HTERT RPE-1 (cell line): Measurements from ENCODE around the gene DPF3.
"Not testable (repeated sequence)": the region's sequence is repeated elsewhere in the genome, so short reads cannot be mapped to it uniquely, and the experiment has no call there.

Source experiments
- in situ Hi-C: fragments of 300-500 bp; cut with MboI; formaldehyde crosslinking; loops from 4 replicates; pipeline ENCODE4 v1.14.3; 2020; ENCODE audit warnings: low sequenced_read_pairs

The DPF3 gene

GRCh38 chr14:72775923-72776554 lies 117.9 kb downstream of the DPF3 start:
- in situ Hi-C loops = no loop called here

DNA sequence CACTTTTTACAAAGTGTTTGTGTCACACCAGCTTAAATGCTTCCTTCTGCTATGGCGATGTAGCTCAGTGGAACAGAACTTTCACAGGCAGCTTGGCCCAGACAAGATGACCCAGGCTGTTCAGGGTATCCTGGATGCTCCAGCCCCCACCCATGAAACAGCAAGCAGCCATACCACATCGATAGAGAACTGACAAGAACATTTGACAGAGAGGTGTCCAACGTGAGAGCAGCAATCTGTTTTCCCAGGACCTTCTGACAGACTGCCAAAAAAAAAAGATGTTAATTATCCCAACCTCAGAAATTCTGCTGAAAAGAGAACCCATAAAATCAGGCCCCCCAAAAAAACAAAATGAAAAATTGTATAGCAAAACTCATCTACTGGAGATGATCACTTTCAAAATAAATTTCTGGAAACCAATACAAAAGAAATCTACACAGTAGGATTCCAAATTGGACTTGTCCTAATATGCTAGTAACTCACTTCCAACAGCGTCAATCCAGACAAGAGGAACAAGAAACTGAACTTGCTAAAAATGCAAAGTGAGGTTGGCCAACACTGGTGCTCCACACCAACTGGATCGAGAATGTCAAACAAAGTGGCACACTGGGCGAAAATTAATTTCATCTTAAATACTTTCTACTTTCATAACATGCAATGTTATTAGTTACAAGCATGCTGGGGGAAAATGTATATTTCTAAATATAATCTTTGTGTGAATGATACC lies 118.8 kb downstream of the DPF3 start:
- in situ Hi-C loops = no loop called here

DNA sequence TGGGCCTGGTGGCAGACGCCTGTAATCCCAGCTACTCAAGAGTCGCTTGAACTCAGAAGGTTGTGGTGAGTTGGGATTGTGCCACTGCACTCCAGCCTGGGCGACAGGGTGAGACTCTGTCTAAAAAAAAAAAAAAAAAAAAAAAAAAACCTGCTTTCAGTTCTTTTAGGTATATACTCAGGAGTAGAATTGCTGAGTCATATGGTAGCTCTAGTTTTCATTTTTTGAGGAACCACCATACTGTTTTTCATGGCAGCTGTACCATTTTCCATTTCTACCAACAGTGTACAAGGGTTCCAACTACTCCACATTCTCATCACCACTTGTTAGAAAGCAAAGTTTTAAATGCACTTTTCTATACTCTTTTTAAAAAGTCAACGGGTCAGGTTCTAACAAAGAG lies 119.8 kb downstream of the DPF3 start:
- in situ Hi-C loops = no loop called here

GRCh38 chr14:72771561-72771960 lies 122.3 kb downstream of the DPF3 start:
- in situ Hi-C loops = no loop called here

DNA sequence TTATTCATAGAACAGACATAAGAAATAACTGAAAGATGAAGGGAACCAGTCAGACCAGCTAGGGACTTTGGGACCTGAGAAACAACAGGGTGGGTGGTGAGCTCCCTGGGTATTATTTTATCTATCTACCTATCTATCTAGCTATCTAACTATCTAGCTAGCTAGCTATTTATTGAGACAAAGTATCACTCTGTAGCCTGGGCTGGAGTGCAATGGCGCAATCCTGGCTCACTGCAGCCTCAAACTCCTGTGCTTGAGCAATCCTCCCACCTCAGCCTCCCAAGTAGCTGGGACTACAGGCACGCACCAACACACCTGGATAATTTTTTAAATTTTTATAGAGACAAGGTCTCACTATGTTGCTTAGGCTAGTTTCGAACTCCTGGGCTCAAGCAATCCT lies 127.6 kb downstream of the DPF3 start:
- in situ Hi-C loops = no loop called here

GRCh38 chr14:72763892-72764291 lies 130.0 kb downstream of the DPF3 start:
- in situ Hi-C loops = no loop called here

DNA sequence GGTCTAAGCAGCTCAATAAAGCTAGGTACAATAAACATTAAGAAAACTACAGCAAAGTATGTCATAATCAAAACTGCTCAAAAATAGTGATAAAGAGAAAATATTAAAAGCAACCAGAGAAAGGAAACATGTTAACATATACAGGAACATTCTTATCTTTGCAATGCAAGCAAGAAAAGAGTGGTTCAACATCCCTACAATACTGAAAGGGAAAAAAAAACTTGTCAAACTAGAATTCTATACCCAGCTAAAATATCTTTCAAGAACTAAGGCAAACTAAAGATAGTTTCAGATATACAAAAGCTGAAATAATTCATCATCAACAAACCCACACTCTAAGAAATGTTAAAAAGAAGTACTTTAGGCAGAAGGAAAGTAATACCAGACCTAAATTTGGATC lies 134.2 kb downstream of the DPF3 start:
- in situ Hi-C loops = no loop called here

GRCh38 chr14:72758993-72759392 lies 134.9 kb downstream of the DPF3 start:
- in situ Hi-C loops = no loop called here

- in situ Hi-C loops = no loop called here
Observed at GRCh38 chr14:72758420-72758819, 135.5 kb downstream of the DPF3 start.

DNA sequence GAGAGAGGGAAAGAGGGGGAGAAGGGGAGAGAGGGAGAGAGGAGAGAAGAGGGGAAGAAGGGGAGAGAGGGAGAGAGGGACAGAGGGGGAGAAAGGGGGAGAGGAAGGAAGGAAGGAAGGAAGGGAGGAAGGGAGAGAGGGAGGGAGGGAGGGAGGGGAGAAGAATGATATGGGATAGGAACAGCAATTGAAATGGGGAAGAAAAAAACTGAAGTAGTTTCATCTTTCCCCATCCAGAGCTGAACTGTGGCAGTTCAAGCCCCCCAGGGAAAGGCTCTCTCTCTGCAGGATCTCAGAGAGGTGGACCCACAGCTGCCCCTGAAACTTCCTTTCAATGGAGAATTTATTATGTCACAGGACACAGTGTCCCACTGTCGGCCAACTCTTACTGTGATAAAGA lies 136.9 kb downstream of the DPF3 start:
- in situ Hi-C loops = no loop called here

GRCh38 chr14:72755766-72756165 lies 138.1 kb downstream of the DPF3 start:
- in situ Hi-C loops = no loop called here

DNA sequence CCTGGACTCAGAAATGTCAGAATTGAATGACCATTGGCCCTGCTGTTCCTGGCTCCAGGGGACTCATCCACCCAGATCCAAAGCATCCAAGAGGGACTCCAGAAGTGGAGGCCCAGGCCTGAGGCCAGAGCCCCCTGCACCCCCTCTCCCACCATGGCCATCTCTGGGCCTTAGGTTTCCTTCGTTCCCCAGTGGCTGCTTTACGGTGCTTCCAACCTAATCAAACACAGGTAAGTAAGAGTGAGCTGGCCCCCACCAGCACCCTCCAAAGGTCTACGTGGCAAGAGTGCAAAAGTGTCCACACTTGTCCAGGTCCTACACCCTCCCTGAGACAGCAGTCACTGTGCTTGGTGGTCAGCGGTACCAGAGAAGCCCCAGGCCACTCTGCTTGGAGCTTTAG lies 139.0 kb downstream of the DPF3 start:
- in situ Hi-C loops = no loop called here

DNA sequence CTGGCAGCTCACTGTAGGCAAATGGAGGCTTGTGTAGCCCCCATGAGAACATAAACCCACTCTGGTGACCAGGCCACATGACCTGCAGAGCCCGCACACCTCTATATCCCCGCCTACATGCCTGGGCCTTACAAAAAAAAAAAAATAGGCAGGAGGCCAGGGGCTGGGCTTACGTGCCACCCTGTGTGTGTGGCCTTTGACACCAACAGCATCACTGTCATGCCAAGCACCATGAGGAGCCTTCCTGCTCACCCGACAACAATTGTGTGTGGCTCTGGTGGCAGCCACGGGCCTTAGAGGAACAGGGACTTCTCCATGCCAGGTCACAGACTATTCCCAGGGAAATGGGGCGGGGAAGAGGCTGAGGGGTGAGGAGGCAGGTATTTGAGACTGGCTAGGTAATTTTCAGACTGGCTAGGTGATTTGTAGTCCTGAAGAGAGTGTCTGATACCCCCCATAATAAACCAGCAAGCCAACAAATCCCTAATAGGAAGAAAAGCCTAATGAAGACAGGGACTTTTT lies 140.0 kb downstream of the DPF3 start:
- in situ Hi-C loops = no loop called here

- in situ Hi-C loops = no loop called here
Observed at GRCh38 chr14:72753044-72753710, 140.7 kb downstream of the DPF3 start.

DNA sequence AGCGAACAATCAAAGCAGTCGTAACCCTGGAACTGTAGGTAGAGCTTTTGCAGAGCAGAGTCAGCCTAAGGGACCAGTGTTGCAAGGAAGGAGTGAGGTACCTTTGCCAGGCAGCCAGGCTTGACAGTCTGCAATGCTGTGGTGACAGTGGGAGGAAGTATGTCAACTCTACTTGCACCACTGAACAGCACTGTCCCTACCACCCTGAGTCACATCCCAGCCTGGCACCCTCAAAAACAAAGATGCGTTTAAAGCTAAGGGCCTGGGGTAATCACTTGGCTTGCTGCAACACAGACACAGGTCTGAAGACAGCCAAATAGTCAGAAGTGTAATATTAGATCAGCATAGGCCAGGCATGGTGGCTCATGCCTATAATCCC lies 141.9 kb downstream of the DPF3 start:
- in situ Hi-C loops = no loop called here

GRCh38 chr14:72751276-72752033 lies 142.4 kb downstream of the DPF3 start:
- in situ Hi-C loops = no loop called here

DNA sequence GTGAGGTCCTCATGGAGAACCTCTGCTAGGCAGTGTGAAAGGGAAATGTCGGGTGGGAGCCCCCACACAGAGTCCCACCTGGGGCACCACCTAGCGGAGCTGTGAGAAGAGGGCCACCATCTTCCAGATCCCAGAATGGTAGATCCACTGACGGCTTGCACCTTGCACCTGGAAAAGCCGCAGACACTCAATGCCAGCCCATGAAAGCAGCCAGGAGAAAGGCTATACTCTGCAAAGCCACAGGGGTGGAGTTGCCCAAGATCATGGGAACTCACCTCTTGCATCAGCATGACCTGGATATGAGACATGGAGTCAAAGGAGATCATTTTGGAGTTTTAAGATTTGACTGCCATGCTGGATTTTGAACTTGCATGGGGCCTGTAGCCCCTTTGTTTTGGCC lies 145.0 kb downstream of the DPF3 start:
- in situ Hi-C loops = not testable (repeated sequence)

DNA sequence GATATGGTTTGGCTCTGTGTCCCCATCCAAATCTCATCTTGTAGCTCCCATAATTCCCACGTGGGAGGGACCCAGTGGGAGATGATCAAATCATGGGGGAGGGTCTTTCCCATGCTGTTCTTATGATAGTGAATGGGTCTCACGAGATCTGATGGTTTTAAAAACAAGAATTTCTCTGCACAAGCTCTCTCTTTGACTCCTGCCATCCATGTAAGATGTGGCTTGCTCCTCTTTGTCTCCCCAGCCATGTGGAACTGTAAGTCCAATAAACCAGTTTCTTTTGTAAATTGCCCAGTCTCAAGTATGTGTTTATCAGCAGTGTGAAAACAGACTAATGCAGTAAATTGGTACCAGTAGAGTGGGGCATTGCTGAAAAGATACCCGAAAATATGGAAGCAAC lies 146.2 kb downstream of the DPF3 start:
- in situ Hi-C loops = no loop called here

GRCh38 chr14:72745991-72746980 lies 147.6 kb downstream of the DPF3 start:
- in situ Hi-C loops = no loop called here

- in situ Hi-C loops = no loop called here
Observed at GRCh38 chr14:72745546-72745945, 148.4 kb downstream of the DPF3 start.
